OCI-LY3 (cell line): Measurements from ENCODE around the gene MMS22L.
"Not testable (repeated sequence)": the region's sequence is repeated elsewhere in the genome, so short reads cannot be mapped to it uniquely, and the experiment has no call there.

Experiments
- H2AFZ ChIP-seq: fragments of 200-600, 300-600 bp; shearing (Covaris generic); 2 replicates; pipeline ENCODE4 v1.6.0; 2014; ENCODE audit warnings: antibody characterized with exemption, low read depth, low read length
- H3K27ac ChIP-seq: fragments of 200-600, 300-600 bp; sonication (generic); 2 replicates; pipeline ENCODE4 v1.5.1; 2014; ENCODE audit warnings: mild to moderate bottlenecking, low read length, moderate library complexity, mixed read lengths
- H3K27me3 ChIP-seq: fragments of 200-600, 300-600 bp; sonication (generic); 2 replicates; pipeline ENCODE4 v1.6.1; 2014; ENCODE audit warnings: low read depth, low read length, mixed read lengths
- H3K36me3 ChIP-seq: fragments of 200-600, 300-600 bp; sonication (generic); replicated peaks from 2 replicates; pipeline ENCODE3; 2014; ENCODE audit warnings: low read depth, low read length, mixed read lengths
- H3K4me1 ChIP-seq: fragments of 300-600, 200-600 bp; sonication (generic); 2 replicates; pipeline ENCODE4 v1.6.1; 2014; ENCODE audit warnings: low read length, mixed read lengths
- H3K4me2 ChIP-seq: fragments of 200-600, 300-600 bp; sonication (generic); 2 replicates; pipeline ENCODE4 v1.6.1; 2014; ENCODE audit warnings: low read length, mixed read lengths
- H3K4me3 ChIP-seq: fragments of 300-600, 200-600 bp; sonication (generic); 2 replicates; pipeline ENCODE4 v1.5.1; 2014; ENCODE audit warnings: antibody characterized with exemption, mild to moderate bottlenecking, low read length, moderate library complexity
- H3K79me2 ChIP-seq: fragments of 300-600, 200-600 bp; shearing (Covaris generic); 2 replicates; pipeline ENCODE4 v1.6.1; 2014; ENCODE audit warnings: mild to moderate bottlenecking, low read length, mixed read lengths
- H3K9ac ChIP-seq: fragments of 300-600, 200-600 bp; shearing (Covaris generic); 2 replicates; pipeline ENCODE4 v1.6.0; 2014; ENCODE audit warnings: mild to moderate bottlenecking, low read length, moderate library complexity
- H3K9me3 ChIP-seq: fragments of 200-600, 300-600 bp; shearing (Covaris generic); 2 replicates; pipeline ENCODE4 v1.6.1; 2014; ENCODE audit warnings: low read length, mixed read lengths; ENCODE audit not compliant: insufficient read depth
- H4K20me1 ChIP-seq: fragments of 200-600, 300-600 bp; sonication (generic); 2 replicates; pipeline ENCODE4 v1.6.1; 2016; ENCODE audit warnings: low read length, mixed read lengths; ENCODE audit not compliant: insufficient read depth
- CTCF ChIP-seq: fragments of 200-600, 300-600 bp; sonication (generic); IDR thresholded peaks from 2 replicates; pipeline ENCODE4 v1.5.1; 2014; ENCODE audit warnings: antibody characterized with exemption, low read length, low read depth
- EZH2phosphoT487 ChIP-seq: fragments of 200-600 bp; shearing (Covaris generic); IDR thresholded peaks from 2 replicates; pipeline ENCODE4 v1.6.1; 2018; ENCODE audit warnings: antibody characterized with exemption, mixed run types, low read depth

MMS22L gene

GRCh38 chr6:97175806-97176205 is 107.2 kb downstream of the MMS22L start:
- TF ChIP-seq CTCF, result no peak
- TF ChIP-seq EZH2phosphoT487, result no peak
- no peak overlapping the region for H3K9ac ChIP-seq
- no peaks in the 10 kb centered on the region for H3K4me1 ChIP-seq
- H3K9me3 ChIP-seq, result no peaks in the 10 kb centered on the region
- peaks cover 4% of the 10 kb centered on the region for H3K36me3 ChIP-seq
- no peaks in the 10 kb centered on the region for H3K27me3 ChIP-seq
- no peak overlapping the region for H3K4me3 ChIP-seq
- H3K27ac ChIP-seq, result no peak overlapping the region
- no peaks in the 10 kb centered on the region for H4K20me1 ChIP-seq
- H3K4me2 ChIP-seq, result no peak overlapping the region
- H3K79me2 ChIP-seq, result no peaks in the 10 kb centered on the region
- no peak overlapping the region for H2AFZ ChIP-seq

GRCh38 chr6:97174471-97174870 is 108.5 kb downstream of the MMS22L start:
- Histone ChIP-seq H4K20me1 (no peaks in the 10 kb centered on the region), H3K4me2 (no peak overlapping the region), H3K36me3 (peaks cover 4% of the 10 kb centered on the region), H3K9me3 (no peaks in the 10 kb centered on the region), H3K27me3 (no peaks in the 10 kb centered on the region), H3K27ac (no peak overlapping the region), H2AFZ (no peak overlapping the region), H3K9ac (no peak overlapping the region), H3K4me1 (no peaks in the 10 kb centered on the region), H3K79me2 (no peaks in the 10 kb centered on the region), H3K4me3 (no peak overlapping the region)
- TF ChIP-seq CTCF (no peak), EZH2phosphoT487 (no peak)

- H3K4me1 ChIP-seq, result no peaks in the 10 kb centered on the region
- no peak overlapping the region for H3K4me2 ChIP-seq
- H3K9me3 ChIP-seq, result no peaks in the 10 kb centered on the region
- H4K20me1 ChIP-seq, result no peaks in the 10 kb centered on the region
- H3K27me3 ChIP-seq, result no peaks in the 10 kb centered on the region
- no peak overlapping the region for H3K9ac ChIP-seq
- no peak overlapping the region for H3K27ac ChIP-seq
- peaks cover 21% of the 10 kb centered on the region for H3K36me3 ChIP-seq
- no peak overlapping the region for H3K4me3 ChIP-seq
- no peak overlapping the region for H2AFZ ChIP-seq
- no peaks in the 10 kb centered on the region for H3K79me2 ChIP-seq
- TF ChIP-seq EZH2phosphoT487 (no peak), CTCF (no peak)
These were observed 122.7 kb downstream of the MMS22L start for GRCh38 chr6:97160280-97160679.

- H2AFZ ChIP-seq, H3K4me1 ChIP-seq, H3K36me3 ChIP-seq, H3K9ac ChIP-seq, H3K9me3 ChIP-seq, H3K79me2 ChIP-seq, H3K4me2 ChIP-seq, H3K27ac ChIP-seq, H4K20me1 ChIP-seq, H3K27me3 ChIP-seq, H3K4me3 ChIP-seq: not testable (repeated sequence)
These were observed 127.6 kb downstream of the MMS22L start for GRCh38 chr6:97155447-97155846.

- Histone ChIP-seq H3K27ac (no peak overlapping the region), H3K79me2 (no peaks in the 10 kb centered on the region), H3K9ac (no peak overlapping the region), H3K9me3 (no peaks in the 10 kb centered on the region), H4K20me1 (no peaks in the 10 kb centered on the region), H3K36me3 (peaks cover 7% of the 10 kb centered on the region), H3K27me3 (no peaks in the 10 kb centered on the region), H3K4me1 (peaks cover 3% of the 10 kb centered on the region; the same call in 1 of the 2 replicates), H2AFZ (no peak overlapping the region), H3K4me3 (no peak overlapping the region), H3K4me2 (no peak overlapping the region)
- TF ChIP-seq CTCF, result no peak
- TF ChIP-seq EZH2phosphoT487, result no peak
These were observed 129.0 kb downstream of the MMS22L start for GRCh38 chr6:97154015-97154414.
